Left ventricle myocardium inferior (tissue), 1 donor: Measurements from ENCODE around the gene PDIA2. TPM values are rescaled to one million over a fixed set of nuclear protein-coding genes. Genes with fewer than 3 reads are reported as not detected.

Experiments used
- DNase-seq: peaks from one replicate; pipeline ENCODE4 v3.0.0-alpha.2; 2020
- H3K27ac ChIP-seq: fragments of 200-600 bp; replicated peaks from 2 replicates; pipeline ENCODE4 v1.8.0; 2021
- H3K27me3 ChIP-seq: fragments of 200-600 bp; 2 replicates; pipeline ENCODE4 v1.8.0; 2021; ENCODE audit warnings: low read depth
- H3K36me3 ChIP-seq: fragments of 200-600 bp; 2 replicates; pipeline ENCODE4 v1.8.0; 2021
- H3K4me1 ChIP-seq: fragments of 200-600 bp; 2 replicates; pipeline ENCODE4 v1.8.0; 2021
- H3K4me3 ChIP-seq: fragments of 200-600 bp; 2 replicates; pipeline ENCODE4 v1.8.0; 2021; ENCODE audit warnings: mild to moderate bottlenecking, moderate library complexity
- H3K9me3 ChIP-seq: fragments of 200-600 bp; replicated peaks from 2 replicates; pipeline ENCODE4 v1.8.0; 2021
- CTCF ChIP-seq: fragments of 200-600 bp; IDR thresholded peaks from 2 replicates; pipeline ENCODE4 v1.8.0; 2021; ENCODE audit warnings: antibody characterized with exemption, mild to moderate bottlenecking, borderline replicate concordance
- intact Hi-C: fragments of 100-400 bp; cut with micrococcal nuclease; formaldehyde crosslinking; loops from one replicate; pipeline ENCODE4 v1.11.0; 2022
- total RNA-seq: library from RNA; stranded (reverse); fragmentation: NEBNext Ultra II Directional; extraction: Animal tissue kit (Norgen Biotek cat#: 25700); gene quantifications from one replicate; pipeline ENCODE4 v1.2.1, GENCODE V29; 2021
- donor health status: DM: no; HTN: yes; CAD: no; lungs with severe emphysema.

The PDIA2 gene
- total RNA-seq, 1 donor from 2014 or later = 1.6 TPM

GRCh38 chr16:293043-293775 is 10.2 kb downstream of the PDIA2 start:
- Histone ChIP-seq H3K27me3 (no peaks in the 10 kb centered on the region), H3K4me1 (no peaks in the 10 kb centered on the region), H3K36me3 (peaks cover 72% of the 10 kb centered on the region), H3K27ac (no peak overlapping the region), H3K9me3 (no peaks in the 10 kb centered on the region), H3K4me3 (no peak overlapping the region)
- intact Hi-C loops = no loop called here
- no peak for TF ChIP-seq CTCF
- DNase-seq = no peak

- H3K36me3 ChIP-seq = peaks cover 45% of the 10 kb centered on the region
- no peaks in the 10 kb centered on the region for H3K9me3 ChIP-seq
- no peak overlapping the region for H3K27ac ChIP-seq
- no peaks in the 10 kb centered on the region for H3K4me1 ChIP-seq
- no peak for TF ChIP-seq CTCF
- H3K4me3 ChIP-seq = no peak overlapping the region
- DNase-seq = no peak
- H3K27me3 ChIP-seq = no peaks in the 10 kb centered on the region
- intact Hi-C loops = no loop called here
These were observed 13.3 kb downstream of the PDIA2 start for GRCh38 chr16:296276-296675.

DNA sequence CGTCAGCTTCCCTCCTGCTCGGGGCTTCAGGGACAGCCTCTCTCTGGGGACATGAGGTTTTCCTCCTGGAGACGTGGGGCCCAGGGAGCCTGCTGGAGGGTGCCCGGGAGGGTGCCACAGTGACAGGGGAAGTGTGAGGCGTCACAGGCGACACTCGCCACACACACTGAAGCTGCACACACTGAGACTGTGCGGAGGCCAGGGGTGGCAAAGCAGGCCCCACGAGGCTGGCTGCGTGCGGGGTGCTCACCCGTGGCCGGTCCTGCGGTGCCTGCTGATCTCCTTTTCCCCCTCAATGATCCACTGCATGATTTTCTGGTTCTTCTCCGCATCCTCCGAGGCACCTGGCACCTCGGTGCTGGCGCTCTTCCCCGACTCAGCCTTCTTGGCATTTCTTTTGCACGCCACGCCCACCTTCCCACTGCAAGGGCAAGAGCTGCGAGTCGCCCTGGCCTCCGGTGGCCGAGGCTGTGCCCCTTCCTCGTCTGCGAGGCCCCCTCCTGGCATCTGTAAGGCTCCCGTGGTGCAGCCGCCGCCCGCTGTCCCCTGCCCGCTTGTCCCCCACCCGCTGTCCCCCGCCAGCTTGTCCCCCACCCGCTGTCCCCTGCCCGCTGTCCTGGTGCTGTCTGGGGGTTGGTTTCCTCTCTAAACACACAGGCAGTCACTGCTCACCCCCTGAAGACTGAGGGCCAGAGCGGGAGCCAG is 14.0 kb downstream of the PDIA2 start:
- Histone ChIP-seq H3K36me3 (peaks cover 40% of the 10 kb centered on the region), H3K4me1 (no peaks in the 10 kb centered on the region), H3K27ac (no peak overlapping the region), H3K4me3 (no peak overlapping the region), H3K9me3 (no peaks in the 10 kb centered on the region), H3K27me3 (no peaks in the 10 kb centered on the region)
- TF ChIP-seq CTCF = no peak
- no peak for DNase-seq
- intact Hi-C loops = no loop called here

DNA sequence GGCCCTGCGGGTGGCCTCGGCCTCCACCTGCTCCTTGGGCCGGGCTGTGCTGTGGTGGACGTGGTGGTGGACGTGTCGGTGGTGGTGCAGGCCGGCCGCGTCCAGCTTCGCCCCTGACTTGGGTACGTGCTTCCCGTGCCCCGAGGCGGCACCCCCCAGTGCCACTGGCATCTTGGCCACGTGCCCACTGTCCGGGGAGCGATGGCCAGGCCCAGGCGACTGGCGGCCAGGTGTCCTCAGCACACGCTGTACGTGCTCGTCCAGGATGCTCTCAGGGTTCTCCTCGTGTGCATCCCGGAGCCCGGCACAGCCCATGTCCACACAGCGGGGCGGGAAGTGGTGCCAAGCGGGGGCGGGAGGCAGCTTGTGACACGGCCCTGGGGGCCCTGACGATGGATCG is 14.9 kb downstream of the PDIA2 start:
- no peak overlapping the region for H3K27ac ChIP-seq
- intact Hi-C loops = no loop called here

GRCh38 chr16:301235-301634 is 18.3 kb downstream of the PDIA2 start:
- peaks cover 35% of the 10 kb centered on the region for H3K36me3 ChIP-seq
- no peaks in the 10 kb centered on the region for H3K27me3 ChIP-seq
- no peak overlapping the region for H3K27ac ChIP-seq
- intact Hi-C loops = no loop called here
- no peak for TF ChIP-seq CTCF
- no peak overlapping the region for H3K4me3 ChIP-seq
- DNase-seq = no peak
- H3K9me3 ChIP-seq = no peaks in the 10 kb centered on the region
- no peaks in the 10 kb centered on the region for H3K4me1 ChIP-seq

More for the DNA sequence above, 14.9 kb downstream of the PDIA2 start:
- H3K4me1 ChIP-seq = no peaks in the 10 kb centered on the region
- no peak overlapping the region for H3K4me3 ChIP-seq
- no peaks in the 10 kb centered on the region for H3K9me3 ChIP-seq
- no peak for DNase-seq
- no peak for TF ChIP-seq CTCF
- H3K36me3 ChIP-seq = peaks cover 37% of the 10 kb centered on the region
- H3K27me3 ChIP-seq = no peaks in the 10 kb centered on the region
